HUES48 (cell line): ENCODE measurements around the gene ATP13A5.

Experiments
- H3K27ac ChIP-seq: one replicate; pipeline ENCODE4 v1.7.0; 2013; ENCODE audit warnings: low read depth, low read length, inconsistent platforms
- H3K27me3 ChIP-seq: 2 replicates; pipeline ENCODE4 v1.6.1; 2013; ENCODE audit warnings: mild to moderate bottlenecking, low read length; ENCODE audit not compliant: control insufficient read depth, insufficient read depth
- H3K36me3 ChIP-seq: 2 replicates; pipeline ENCODE4 v1.6.1; 2013; ENCODE audit warnings: low read length; ENCODE audit not compliant: control insufficient read depth, insufficient read depth
- H3K4me1 ChIP-seq: 2 replicates; pipeline ENCODE4 v1.6.1; 2013; ENCODE audit warnings: mild to moderate bottlenecking, low read length; ENCODE audit not compliant: control insufficient read depth, insufficient read depth
- H3K4me3 ChIP-seq: 2 replicates; pipeline ENCODE4 v1.5.1; 2013; ENCODE audit warnings: mild to moderate bottlenecking, low read depth, low read length
- H3K9ac ChIP-seq: 2 replicates; pipeline ENCODE4 v1.6.1; 2013; ENCODE audit warnings: mild to moderate bottlenecking, low read depth, low read length, moderate library complexity
- H3K9me3 ChIP-seq: 2 replicates; pipeline ENCODE4 v1.6.1; 2013; ENCODE audit warnings: low read length; ENCODE audit not compliant: control insufficient read depth, insufficient read depth

Gene ATP13A5

DNA sequence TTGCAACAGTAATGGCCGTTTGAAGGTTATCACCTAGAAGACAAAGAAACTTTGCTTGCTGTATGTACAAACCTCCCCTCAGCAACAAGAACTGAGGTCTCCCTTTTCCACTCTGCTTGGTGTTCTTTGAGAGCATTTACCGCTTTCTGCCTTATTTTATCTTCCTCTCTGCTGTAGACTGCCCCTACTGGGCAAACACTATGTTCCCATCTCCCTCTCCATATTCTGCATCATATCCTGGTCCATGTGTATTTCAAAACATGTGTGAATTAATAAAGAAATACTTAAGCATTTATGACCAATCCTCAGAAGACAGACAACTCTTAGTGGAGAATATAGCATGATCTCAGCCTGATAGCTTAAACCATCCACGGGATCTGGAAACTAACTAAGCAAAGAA, 64.4 kb downstream of the ATP13A5 start:
- Histone ChIP-seq H3K9ac (no peak overlapping the region), H3K9me3 (no peaks in the 10 kb centered on the region), H3K4me1 (peaks cover 4% of the 10 kb centered on the region; the same call in 1 of the 2 replicates), H3K27me3 (no peaks in the 10 kb centered on the region), H3K4me3 (no peak overlapping the region), H3K27ac (no peak overlapping the region), H3K36me3 (no peaks in the 10 kb centered on the region)

DNA sequence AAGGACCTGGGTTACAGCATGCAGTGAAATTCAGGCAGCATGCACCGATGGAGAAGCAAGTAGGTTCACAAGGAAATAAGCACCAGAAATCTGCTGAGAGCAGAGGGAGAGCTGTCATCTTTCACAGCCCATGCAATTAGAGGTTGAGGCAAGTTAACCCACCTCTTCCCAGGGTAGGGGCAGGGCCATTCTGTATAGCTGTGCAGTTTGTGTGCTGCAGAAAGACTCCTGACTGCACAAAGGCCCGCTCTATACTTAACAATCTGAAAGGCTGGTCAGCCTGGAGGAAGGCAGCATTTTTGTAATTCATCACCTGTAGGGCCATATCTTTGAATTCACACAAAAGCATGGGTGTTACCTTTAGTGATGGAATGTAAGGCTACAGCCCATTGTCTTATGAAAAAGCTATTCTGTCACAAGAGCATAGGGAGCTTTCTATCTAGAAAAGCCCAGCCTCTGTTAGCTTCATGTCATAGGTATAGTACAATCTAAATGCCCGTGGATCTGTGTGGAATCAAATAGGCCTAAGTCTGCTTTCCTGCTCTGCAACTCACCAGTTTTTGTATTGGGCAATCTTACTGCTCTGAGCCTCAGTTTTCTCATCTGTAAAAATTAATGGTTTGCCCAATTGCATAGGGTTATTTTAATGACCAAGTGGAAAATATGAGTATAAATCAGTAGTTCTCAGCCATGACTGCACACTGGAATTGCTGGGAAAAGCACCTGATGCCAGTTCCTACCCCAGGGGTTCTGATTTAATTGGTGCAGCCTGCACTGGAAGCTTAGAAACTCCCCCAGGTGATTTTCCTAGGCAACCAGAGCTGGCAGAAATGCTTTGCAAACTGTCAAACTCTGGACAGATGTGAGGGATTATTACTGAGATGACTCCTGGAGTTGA, 65.2 kb downstream of the ATP13A5 start:
- H3K9ac ChIP-seq, result no peak overlapping the region
- peaks cover 4% of the 10 kb centered on the region; the same call in 1 of the 2 replicates for H3K4me1 ChIP-seq
- no peaks in the 10 kb centered on the region for H3K27me3 ChIP-seq

DNA sequence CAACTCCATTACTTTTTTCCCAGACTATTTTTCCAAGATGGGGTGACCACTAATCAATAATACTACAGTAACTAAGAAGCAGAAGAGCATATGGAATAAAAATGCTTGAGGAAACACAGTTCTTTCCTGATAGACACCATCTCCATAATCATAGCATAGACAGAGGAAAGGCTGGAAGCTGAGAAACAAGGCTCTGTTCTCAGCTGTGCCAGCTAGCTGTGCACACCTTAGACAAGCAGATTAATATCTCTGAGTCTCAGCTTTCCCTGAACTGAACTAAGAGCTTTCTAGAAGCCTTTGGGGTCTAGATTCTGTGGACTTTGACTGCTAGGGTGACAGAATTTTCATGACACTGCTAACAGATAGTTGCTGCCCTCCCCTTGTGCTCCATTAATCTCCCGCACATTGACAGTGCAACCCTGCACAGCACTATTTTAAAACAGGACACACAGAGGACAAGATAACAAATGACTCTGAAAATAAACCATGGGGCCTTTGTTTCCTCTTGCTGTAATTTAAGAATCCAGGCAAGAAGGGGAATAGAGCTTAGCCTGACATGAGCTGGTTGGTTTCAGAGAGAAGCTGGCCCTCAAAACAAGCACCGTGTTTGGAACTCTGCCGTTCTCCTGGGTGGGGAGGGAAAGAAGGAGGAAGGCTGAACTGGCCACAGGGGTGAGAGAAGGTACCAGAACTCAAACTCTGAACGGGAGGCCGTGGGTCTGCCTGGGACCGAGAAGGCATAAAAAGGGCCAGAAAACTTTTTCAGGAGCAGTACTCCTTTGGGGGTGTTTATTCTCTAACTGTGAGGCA, 67.4 kb downstream of the ATP13A5 start:
- H3K27me3 ChIP-seq, result no peaks in the 10 kb centered on the region
- no peaks in the 10 kb centered on the region for H3K9me3 ChIP-seq
- H3K27ac ChIP-seq, result no peak overlapping the region
- no peaks in the 10 kb centered on the region for H3K36me3 ChIP-seq
- H3K4me1 ChIP-seq, result peaks cover 4% of the 10 kb centered on the region; the same call in 1 of the 2 replicates
- H3K9ac ChIP-seq, result no peak overlapping the region
- H3K4me3 ChIP-seq, result no peak overlapping the region

More for the DNA sequence above, 65.2 kb downstream of the ATP13A5 start:
- H3K9me3 ChIP-seq, result no peaks in the 10 kb centered on the region
- H3K27ac ChIP-seq, result no peak overlapping the region
- H3K4me3 ChIP-seq, result no peak overlapping the region
- no peaks in the 10 kb centered on the region for H3K36me3 ChIP-seq

DNA sequence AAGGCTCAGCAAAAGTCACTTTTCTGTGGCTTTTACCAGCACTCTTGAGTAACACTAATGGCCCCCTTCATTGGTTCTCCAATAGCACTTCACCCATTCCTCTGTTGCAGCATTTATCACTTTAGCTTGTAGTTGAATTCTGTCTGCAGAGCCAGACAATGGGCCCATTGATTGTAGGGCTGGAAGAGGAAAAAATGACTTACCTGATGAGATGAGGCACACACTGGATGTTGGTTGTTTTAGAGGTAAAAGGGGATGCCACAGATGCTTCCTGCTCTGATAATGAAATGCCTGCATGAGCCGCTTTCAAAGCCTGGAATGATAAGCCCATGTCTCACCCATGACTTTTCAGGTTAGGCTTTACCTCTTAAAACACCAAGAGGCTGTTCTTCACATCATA, 73.2 kb downstream of the ATP13A5 start:
- Histone ChIP-seq H3K27ac (no peak overlapping the region), H3K27me3 (no peaks in the 10 kb centered on the region), H3K36me3 (no peaks in the 10 kb centered on the region), H3K9ac (no peak overlapping the region), H3K4me3 (no peak overlapping the region), H3K9me3 (no peaks in the 10 kb centered on the region), H3K4me1 (no peaks in the 10 kb centered on the region)

DNA sequence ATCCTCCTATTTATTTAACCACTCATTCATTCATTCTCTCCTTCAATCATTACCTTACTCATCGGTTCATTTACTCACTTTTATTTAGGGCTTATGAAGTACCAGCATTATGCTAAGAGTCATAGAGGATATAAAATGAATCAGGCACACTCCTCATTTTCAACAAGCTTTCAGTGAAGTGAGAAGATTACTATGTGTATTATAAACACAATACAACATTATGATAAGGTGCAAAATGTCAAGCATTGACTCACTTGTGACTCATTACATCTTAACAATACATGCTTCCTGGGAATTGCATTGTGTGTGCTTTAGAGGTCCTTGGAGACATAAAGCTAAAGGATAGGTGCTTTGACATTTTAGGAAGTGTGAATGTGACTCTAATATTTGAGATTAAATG, 77.1 kb downstream of the ATP13A5 start:
- H3K9ac ChIP-seq, result no peak overlapping the region
- H3K36me3 ChIP-seq, result no peaks in the 10 kb centered on the region
- no peak overlapping the region for H3K4me3 ChIP-seq
- no peaks in the 10 kb centered on the region for H3K4me1 ChIP-seq
- H3K27me3 ChIP-seq, result no peaks in the 10 kb centered on the region
- no peak overlapping the region for H3K27ac ChIP-seq
- H3K9me3 ChIP-seq, result no peaks in the 10 kb centered on the region

DNA sequence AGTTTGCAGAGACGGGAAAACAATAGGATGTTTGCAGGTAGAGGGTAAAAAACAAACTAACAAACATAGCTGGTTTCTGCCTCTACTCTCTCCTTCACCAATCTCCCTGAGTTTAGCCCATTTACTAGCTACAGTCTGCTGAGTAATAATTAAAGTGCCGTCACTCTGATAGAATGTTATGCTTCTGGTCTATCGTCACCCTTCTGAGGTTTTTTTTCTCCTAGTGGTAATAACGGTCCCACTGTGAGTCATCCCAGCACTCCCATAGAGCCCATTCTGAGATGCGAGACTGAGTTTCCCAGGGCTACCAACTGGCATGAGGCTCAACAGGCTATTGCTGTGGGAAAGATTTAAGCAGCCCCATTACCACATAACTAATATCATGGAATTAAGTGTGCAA, 81.1 kb downstream of the ATP13A5 start:
- no peak overlapping the region for H3K27ac ChIP-seq
- H3K9me3 ChIP-seq, result 0 out of 2 replicates have a peak, but pooled peaks cover 2% of the 10 kb centered on the region
- H3K4me1 ChIP-seq, result no peaks in the 10 kb centered on the region
- no peak overlapping the region for H3K4me3 ChIP-seq
- no peaks in the 10 kb centered on the region for H3K27me3 ChIP-seq
- no peak overlapping the region for H3K9ac ChIP-seq
- no peaks in the 10 kb centered on the region for H3K36me3 ChIP-seq

DNA sequence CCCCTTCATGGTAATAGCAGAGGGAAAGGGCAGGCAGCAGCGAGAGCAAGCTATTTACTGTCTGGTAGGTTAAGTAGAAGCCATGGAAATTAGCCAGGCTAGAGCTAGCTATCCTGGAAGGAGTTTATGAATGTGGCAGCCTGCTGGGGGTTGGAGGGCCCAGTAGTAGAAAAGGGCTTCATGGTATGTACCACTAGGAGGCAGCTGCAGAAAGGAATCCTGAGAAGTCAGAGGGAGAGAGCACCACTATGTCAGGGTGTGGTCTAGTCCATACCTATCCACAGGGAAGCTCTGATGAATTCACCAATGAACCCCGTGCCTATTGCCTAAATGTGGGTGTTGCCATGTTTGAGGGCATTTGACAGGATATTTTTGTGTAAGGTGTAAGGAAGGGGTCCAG, 82.6 kb downstream of the ATP13A5 start:
- H3K4me1 ChIP-seq, result no peaks in the 10 kb centered on the region
- H3K9ac ChIP-seq, result no peak overlapping the region
- no peak overlapping the region for H3K4me3 ChIP-seq
- H3K36me3 ChIP-seq, result no peaks in the 10 kb centered on the region
- no peaks in the 10 kb centered on the region for H3K27me3 ChIP-seq
- peaks cover 14% of the 10 kb centered on the region for H3K9me3 ChIP-seq
- no peak overlapping the region for H3K27ac ChIP-seq

DNA sequence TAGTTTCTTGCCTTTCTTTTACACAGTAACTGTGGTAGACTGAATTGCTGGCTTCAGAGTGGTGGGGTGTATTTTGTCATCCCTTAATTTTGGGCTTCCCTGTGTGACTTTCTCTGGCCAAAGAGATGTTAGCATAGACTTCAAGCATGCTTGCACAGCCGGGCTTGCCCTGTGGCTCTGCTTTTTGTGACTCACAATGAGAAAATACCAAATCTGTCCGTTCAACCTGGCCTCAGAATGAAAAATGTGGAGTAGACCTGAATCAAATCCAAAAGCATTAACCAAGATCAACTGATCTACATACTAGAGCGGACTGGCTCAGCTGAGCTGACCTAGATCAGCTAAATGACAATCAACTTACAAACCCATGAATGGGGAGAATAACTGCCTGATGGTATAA, 86.2 kb downstream of the ATP13A5 start:
- H3K36me3 ChIP-seq, result no peaks in the 10 kb centered on the region
- no peaks in the 10 kb centered on the region for H3K4me1 ChIP-seq
- no peak overlapping the region for H3K27ac ChIP-seq
- no peaks in the 10 kb centered on the region for H3K27me3 ChIP-seq
- H3K4me3 ChIP-seq, result no peak overlapping the region
- peaks cover 14% of the 10 kb centered on the region for H3K9me3 ChIP-seq
- H3K9ac ChIP-seq, result no peak overlapping the region

DNA sequence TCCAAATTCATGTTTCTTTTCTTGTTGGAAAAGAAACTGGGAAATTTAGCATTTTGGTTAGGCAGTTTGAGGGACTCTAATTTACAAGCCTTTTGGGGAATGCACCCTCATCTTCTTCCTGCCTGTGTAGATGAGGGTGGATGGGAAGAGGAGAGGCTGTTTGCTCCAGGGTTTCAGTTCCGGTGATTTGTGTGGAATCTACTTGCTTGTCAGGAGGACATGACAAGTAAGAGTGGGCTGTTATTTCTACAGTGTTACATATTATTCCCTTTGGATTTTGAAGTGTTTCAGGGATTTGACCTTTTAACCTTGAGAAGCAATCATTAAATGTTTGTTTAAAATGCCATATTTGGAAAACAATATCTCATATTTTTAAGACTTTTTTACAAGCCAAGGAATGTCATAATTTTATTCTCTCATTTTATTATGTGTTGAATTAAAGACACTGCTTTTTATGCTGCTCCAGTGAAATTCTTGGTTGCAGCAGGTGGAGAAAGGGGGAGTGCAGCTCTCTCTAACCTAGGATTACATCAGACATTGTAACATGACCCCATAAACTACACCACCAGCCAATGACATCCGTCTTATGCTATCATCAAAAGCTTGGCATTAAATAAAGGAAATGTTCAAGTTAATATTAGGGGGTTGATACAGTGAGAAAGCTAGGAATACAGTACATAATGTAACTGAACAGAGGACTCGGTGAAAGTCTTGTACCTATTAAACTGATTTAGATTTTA, 107.3 kb downstream of the ATP13A5 start:
- H3K4me3 ChIP-seq, result no peak overlapping the region
- no peaks in the 10 kb centered on the region for H3K9me3 ChIP-seq
- H3K4me1 ChIP-seq, result no peaks in the 10 kb centered on the region
- H3K27ac ChIP-seq, result no peak overlapping the region
- H3K36me3 ChIP-seq, result no peaks in the 10 kb centered on the region
- no peak overlapping the region for H3K9ac ChIP-seq
- no peaks in the 10 kb centered on the region for H3K27me3 ChIP-seq

DNA sequence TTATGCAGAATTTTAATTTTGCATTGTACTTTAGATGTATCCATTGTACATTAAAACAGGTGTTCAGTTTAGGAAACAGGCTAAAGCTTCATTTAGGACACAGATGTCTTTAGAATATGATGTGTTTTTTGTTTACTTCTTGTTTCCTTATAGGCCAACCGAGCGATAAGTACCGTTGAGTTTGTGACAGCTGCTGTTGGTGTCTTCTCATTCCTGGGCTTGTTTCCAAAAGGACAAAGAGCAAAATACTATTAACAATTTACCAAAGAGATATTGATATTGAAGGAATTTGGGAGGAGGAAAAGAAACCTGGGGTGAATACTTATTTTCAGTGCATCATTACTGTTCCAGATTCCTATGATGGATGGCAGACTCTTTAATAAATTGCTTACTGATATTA, 108.1 kb downstream of the ATP13A5 start:
- Histone ChIP-seq H3K4me3 (no peak overlapping the region), H3K9me3 (no peaks in the 10 kb centered on the region), H3K9ac (no peak overlapping the region), H3K27ac (no peak overlapping the region), H3K36me3 (no peaks in the 10 kb centered on the region), H3K27me3 (no peaks in the 10 kb centered on the region), H3K4me1 (no peaks in the 10 kb centered on the region)
